Measurements from ENCODE around the gene JAG1.
"Not testable (repeated sequence)": the region's sequence is repeated elsewhere in the genome, so short reads cannot be mapped to it uniquely, and the experiment has no call there.

JAG1 gene

GRCh38 chr20:10594296-10594868 is 79.4 kb downstream of the JAG1 start:
- ATAC-seq (ENCODE audit: insufficient read depth, low read depth) = no peak
- no peak for DNase-seq
- Histone ChIP-seq H3K9me3 (ENCODE audit: insufficient read depth, low read length, severe bottlenecking) (no peaks in the 10 kb centered on the region), H3K4me2 (ENCODE audit: insufficient read depth, low read length) (no peak overlapping the region), H3K27me3 (ENCODE audit: insufficient read depth, low read length, poor library complexity) (no peaks in the 10 kb centered on the region), H3K27ac (ENCODE audit: low read length) (no peak overlapping the region), H2AFZ (ENCODE audit: low read depth, low read length) (no peak overlapping the region), H4K20me1 (ENCODE audit: insufficient read depth, low read length) (peaks cover 4% of the 10 kb centered on the region; the same call in 1 of the 2 replicates), H3K36me3 (ENCODE audit: insufficient read depth, low read length) (peaks cover 5% of the 10 kb centered on the region; the same call in 1 of the 2 replicates), H3K4me1 (ENCODE audit: insufficient read depth, low read length) (no peaks in the 10 kb centered on the region), H3K4me3 (ENCODE audit: low read depth in 1 of 2, low read length in 2 of 2) (no peak overlapping the region), H3K79me2 (ENCODE audit: insufficient read depth, low read length) (no peaks in the 10 kb centered on the region), H3K9ac (ENCODE audit: low read depth, low read length) (no peak overlapping the region)
- no peak for TF ChIP-seq EZH2 (IDR thresholded peaks at IDR 0.05; ENCODE audit: borderline replicate concordance, low read depth, low read length, severe bottlenecking)
- no peak for TF ChIP-seq CTCF (IDR thresholded peaks at IDR 0.05; ENCODE audit: borderline replicate concordance, extremely low read depth, low read length, poor library complexity, severe bottlenecking)

- Histone ChIP-seq H3K27ac (ENCODE audit: low read length) (no peak overlapping the region), H3K9ac (ENCODE audit: low read depth, low read length) (no peak overlapping the region), H3K4me3 (ENCODE audit: low read depth in 1 of 2, low read length in 2 of 2) (no peak overlapping the region), H3K9me3 (ENCODE audit: insufficient read depth, low read length, severe bottlenecking) (no peaks in the 10 kb centered on the region), H3K4me2 (ENCODE audit: insufficient read depth, low read length) (no peak overlapping the region), H3K79me2 (ENCODE audit: insufficient read depth, low read length) (no peaks in the 10 kb centered on the region), H3K4me1 (ENCODE audit: insufficient read depth, low read length) (no peaks in the 10 kb centered on the region), H4K20me1 (ENCODE audit: insufficient read depth, low read length) (peaks cover 4% of the 10 kb centered on the region; the same call in 1 of the 2 replicates), H2AFZ (ENCODE audit: low read depth, low read length) (no peak overlapping the region), H3K27me3 (ENCODE audit: insufficient read depth, low read length, poor library complexity) (no peaks in the 10 kb centered on the region), H3K36me3 (ENCODE audit: insufficient read depth, low read length) (no peaks in the 10 kb centered on the region)
- no peak for ATAC-seq (ENCODE audit: insufficient read depth, low read depth)
- TF ChIP-seq EZH2 (IDR thresholded peaks at IDR 0.05; ENCODE audit: borderline replicate concordance, low read depth, low read length, severe bottlenecking) = no peak
- TF ChIP-seq CTCF (IDR thresholded peaks at IDR 0.05; ENCODE audit: borderline replicate concordance, extremely low read depth, low read length, poor library complexity, severe bottlenecking) = no peak
- DNase-seq = no peak
These were observed 81.8 kb downstream of the JAG1 start for GRCh38 chr20:10591946-10592521.

GRCh38 chr20:10590950-10591671 is 82.7 kb downstream of the JAG1 start:
- no peak for TF ChIP-seq EZH2 (IDR thresholded peaks at IDR 0.05; ENCODE audit: borderline replicate concordance, low read depth, low read length, severe bottlenecking)
- no peak for TF ChIP-seq CTCF (IDR thresholded peaks at IDR 0.05; ENCODE audit: borderline replicate concordance, extremely low read depth, low read length, poor library complexity, severe bottlenecking)
- ATAC-seq (ENCODE audit: insufficient read depth, low read depth) = no peak
- Histone ChIP-seq H3K4me3 (ENCODE audit: low read depth in 1 of 2, low read length in 2 of 2) (no peak overlapping the region), H3K36me3 (ENCODE audit: insufficient read depth, low read length) (no peaks in the 10 kb centered on the region), H3K79me2 (ENCODE audit: insufficient read depth, low read length) (no peaks in the 10 kb centered on the region), H3K27ac (ENCODE audit: low read length) (no peak overlapping the region), H4K20me1 (ENCODE audit: insufficient read depth, low read length) (peaks cover 4% of the 10 kb centered on the region; the same call in 1 of the 2 replicates), H3K27me3 (ENCODE audit: insufficient read depth, low read length, poor library complexity) (no peaks in the 10 kb centered on the region), H3K9ac (ENCODE audit: low read depth, low read length) (no peak overlapping the region), H3K9me3 (ENCODE audit: insufficient read depth, low read length, severe bottlenecking) (no peaks in the 10 kb centered on the region), H2AFZ (ENCODE audit: low read depth, low read length) (no peak overlapping the region), H3K4me2 (ENCODE audit: insufficient read depth, low read length) (no peak overlapping the region), H3K4me1 (ENCODE audit: insufficient read depth, low read length) (no peaks in the 10 kb centered on the region)
- DNase-seq = no peak

- not testable (repeated sequence) for H3K4me1 ChIP-seq (ENCODE audit: insufficient read depth, low read length); H4K20me1 ChIP-seq (ENCODE audit: insufficient read depth, low read length); H3K9me3 ChIP-seq (ENCODE audit: insufficient read depth, low read length, severe bottlenecking); DNase-seq; H3K27ac ChIP-seq (ENCODE audit: low read length); H3K36me3 ChIP-seq (ENCODE audit: insufficient read depth, low read length); H3K27me3 ChIP-seq (ENCODE audit: insufficient read depth, low read length, poor library complexity); H3K9ac ChIP-seq (ENCODE audit: low read depth, low read length); H2AFZ ChIP-seq (ENCODE audit: low read depth, low read length); H3K4me2 ChIP-seq (ENCODE audit: insufficient read depth, low read length); H3K4me3 ChIP-seq (ENCODE audit: low read depth in 1 of 2, low read length in 2 of 2); H3K79me2 ChIP-seq (ENCODE audit: insufficient read depth, low read length); ATAC-seq (ENCODE audit: insufficient read depth, low read depth)
These were observed 83.4 kb downstream of the JAG1 start for GRCh38 chr20:10590446-10590845.
